Frontal cortex (tissue), 4 donors: ENCODE data around the gene IP6K3. TPM values are rescaled to one million over a fixed set of nuclear protein-coding genes. Genes with fewer than 3 reads are reported as not detected.

ENCODE experiments used
- DNase-seq, 2 donors: peaks; one replicate each; pipeline ENCODE4 v3.0.0; 2012; ENCODE audit warnings: low spot score in 2 of 2
- FAIRE-seq: peaks from 2 replicates; lab custom pipeline; 2012; peaks lifted over from hg19 to GRCh38; lab: Jason Lieb, UNC
- total RNA-seq: library from RNA; depleted of rRNA; stranded (reverse); fragments of >200 nt; gene quantifications from one replicate; pipeline ENCODE4 v1.2.3, GENCODE V29; 2014
- donor health status: control.
- donor health status: control.
- donor health status: control.

Gene IP6K3
- total RNA-seq, 1 donor from 2014 or later: not detected

- no peak for DNase-seq
- no peak for FAIRE-seq
These were observed 52.2 kb downstream of the IP6K3 start for GRCh38 chr6:33694401-33694931.

- no peak for DNase-seq
- no peak for FAIRE-seq
These were observed 53.3 kb downstream of the IP6K3 start for GRCh38 chr6:33693186-33694105.

- DNase-seq: no peak
- FAIRE-seq: no peak
These were observed 53.9 kb downstream of the IP6K3 start for GRCh38 chr6:33692760-33693158.

- no peak for FAIRE-seq
- DNase-seq: no peak
These were observed 54.5 kb downstream of the IP6K3 start for GRCh38 chr6:33692078-33692759.

- DNase-seq (no peak), FAIRE-seq (no peak)
These were observed 55.1 kb downstream of the IP6K3 start for GRCh38 chr6:33691456-33692077.

- FAIRE-seq: no peak
These were observed 55.9 kb downstream of the IP6K3 start for GRCh38 chr6:33690766-33691165.

GRCh38 chr6:33689879-33690278 lies 56.8 kb downstream of the IP6K3 start:
- FAIRE-seq (no peak), DNase-seq (no peak)

More at GRCh38 chr6:33690766-33691165, 55.9 kb downstream of the IP6K3 start:
- DNase-seq: no peak

- DNase-seq (no peak), FAIRE-seq (no peak)
These were observed 57.6 kb downstream of the IP6K3 start for GRCh38 chr6:33689148-33689494.

GRCh38 chr6:33688451-33689147 lies 58.1 kb downstream of the IP6K3 start:
- DNase-seq (no peak), FAIRE-seq (no peak)

- FAIRE-seq: no peak
- DNase-seq: no peak
These were observed 58.7 kb downstream of the IP6K3 start for GRCh38 chr6:33688006-33688405.

GRCh38 chr6:33686981-33687975 lies 59.4 kb downstream of the IP6K3 start:
- no peak for FAIRE-seq
- no peak for DNase-seq

GRCh38 chr6:33686225-33686924 lies 60.3 kb downstream of the IP6K3 start:
- FAIRE-seq (no peak), DNase-seq (no peak)

GRCh38 chr6:33685411-33686224 lies 61.1 kb downstream of the IP6K3 start:
- DNase-seq (no peak), FAIRE-seq (no peak)

GRCh38 chr6:33684983-33685382 lies 61.7 kb downstream of the IP6K3 start:
- FAIRE-seq (no peak), DNase-seq (no peak)

- FAIRE-seq: no peak
- no peak for DNase-seq
These were observed 62.2 kb downstream of the IP6K3 start for GRCh38 chr6:33684428-33684896.

- DNase-seq: no peak
- no peak for FAIRE-seq
These were observed 62.9 kb downstream of the IP6K3 start for GRCh38 chr6:33683576-33684427.
